Spleen (tissue), 7 donors: ENCODE data around the gene IER5.
"Not testable (repeated sequence)": the region's sequence is repeated elsewhere in the genome, so short reads cannot be mapped to it uniquely, and the experiment has no call there.

ENCODE experiments used
- POLR2AphosphoS5 ChIP-seq, 3 donors: sonication (generic); formaldehyde crosslinking; IDR thresholded peaks; one replicate each; pipeline ENCODE4 v1.5.1; 2017; ENCODE audit warnings: antibody characterized with exemption in 3 of 3
- TF ChIP-seq, protein P1 (sequence below), 11 experiments: fragments of 200-600 bp in 7 of 11; fragments of 450-650 bp in 4 of 11; sonication (generic) in 4 of 11; IDR thresholded peaks in 8 of 11; conservative IDR thresholded peaks in 3 of 11; 1 replicate in 7 of 11; 2 replicates in 4 of 11; pipeline versions ENCODE4 v1.4.0 to v1.8.0; 2016 to 2021; ENCODE audit warnings: antibody characterized with exemption in 11 of 11, inconsistent platforms in 4 of 11, mild to moderate bottlenecking in 1 of 11
- donor health status: DM: no; HTN: no; CAD: no; lungs with moderate emphysema.
- donor health status: DM: no; HTN: no; CAD: no.
- donor health status: DM: no; HTN: no; CAD: no.

DNA sequence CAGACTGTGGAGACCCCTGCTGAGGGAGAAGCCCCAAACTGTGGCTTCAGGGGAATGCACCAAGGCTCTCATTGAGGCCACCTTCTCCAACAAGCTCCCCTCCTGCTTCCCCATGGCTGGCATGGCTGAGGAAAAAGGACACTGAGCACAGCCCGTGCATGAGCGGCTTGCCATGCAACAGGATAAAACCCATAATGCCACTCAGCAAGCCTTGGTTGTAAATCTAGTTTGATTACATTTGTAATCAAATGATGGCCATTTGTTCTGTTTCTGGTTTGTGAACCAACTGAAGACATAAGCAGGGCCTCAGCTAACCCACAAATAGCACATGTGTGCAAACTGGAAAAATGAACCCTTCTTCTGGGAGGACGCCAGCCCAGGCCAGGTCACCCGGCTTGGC, 27.6 kb upstream of the IER5 start:
- TF ChIP-seq, protein P1, sequence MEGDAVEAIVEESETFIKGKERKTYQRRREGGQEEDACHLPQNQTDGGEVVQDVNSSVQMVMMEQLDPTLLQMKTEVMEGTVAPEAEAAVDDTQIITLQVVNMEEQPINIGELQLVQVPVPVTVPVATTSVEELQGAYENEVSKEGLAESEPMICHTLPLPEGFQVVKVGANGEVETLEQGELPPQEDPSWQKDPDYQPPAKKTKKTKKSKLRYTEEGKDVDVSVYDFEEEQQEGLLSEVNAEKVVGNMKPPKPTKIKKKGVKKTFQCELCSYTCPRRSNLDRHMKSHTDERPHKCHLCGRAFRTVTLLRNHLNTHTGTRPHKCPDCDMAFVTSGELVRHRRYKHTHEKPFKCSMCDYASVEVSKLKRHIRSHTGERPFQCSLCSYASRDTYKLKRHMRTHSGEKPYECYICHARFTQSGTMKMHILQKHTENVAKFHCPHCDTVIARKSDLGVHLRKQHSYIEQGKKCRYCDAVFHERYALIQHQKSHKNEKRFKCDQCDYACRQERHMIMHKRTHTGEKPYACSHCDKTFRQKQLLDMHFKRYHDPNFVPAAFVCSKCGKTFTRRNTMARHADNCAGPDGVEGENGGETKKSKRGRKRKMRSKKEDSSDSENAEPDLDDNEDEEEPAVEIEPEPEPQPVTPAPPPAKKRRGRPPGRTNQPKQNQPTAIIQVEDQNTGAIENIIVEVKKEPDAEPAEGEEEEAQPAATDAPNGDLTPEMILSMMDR (IDR thresholded peaks at IDR 0.05 in 8 of 11, conservative IDR thresholded peaks at IDR 0.05 in 3 of 11) = not testable (repeated sequence)
- not testable (repeated sequence) for TF ChIP-seq POLR2AphosphoS5 (IDR thresholded peaks at IDR 0.05)
